H1 (cell line): ENCODE data around the gene COG7.

Experiments used
- CREB1 ChIP-seq: IDR thresholded peaks from 2 replicates; pipeline ENCODE4 v1.6.1; 2012; ENCODE audit warnings: inconsistent platforms
- CTCF ChIP-seq, 3 experiments: IDR thresholded peaks; 1 replicate in 2 of 3; 2 replicates in 1 of 3; pipeline versions ENCODE4 v1.5.1 to v1.6.1; 2011; ENCODE audit warnings: low read length in 3 of 3, mild to moderate bottlenecking in 3 of 3, inconsistent platforms in 2 of 3, low read depth in 1 of 3, moderate library complexity in 1 of 3; ENCODE audit not compliant: insufficient read depth in 1 of 3; ENCODE audit errors: control extremely low read depth in 1 of 3
- KDM5A ChIP-seq: fragments of 200-600 bp; IDR thresholded peaks from 2 replicates; pipeline ENCODE4 v1.7.1; 2012; ENCODE audit warnings: mild to moderate bottlenecking, low read length, inconsistent platforms, mixed read lengths
- POLR2A ChIP-seq, 2 experiments: IDR thresholded peaks; 1 replicate in 1 of 2; 2 replicates in 1 of 2; pipeline ENCODE4 v1.6.1; 2011; ENCODE audit warnings: low read depth in 2 of 2, low read length in 2 of 2, mild to moderate bottlenecking in 2 of 2; ENCODE audit errors: control extremely low read depth in 1 of 2
- RAD21 ChIP-seq, 2 experiments: IDR thresholded peaks in 1 of 2; conservative IDR thresholded peaks in 1 of 2; 2 replicates each; pipeline ENCODE4 v1.6.1; 2011; ENCODE audit warnings: low read depth in 2 of 2, low read length in 2 of 2, improper control_type of control experiment in 1 of 2, inconsistent platforms in 1 of 2, mild to moderate bottlenecking in 1 of 2, moderate library complexity in 1 of 2
- SP2 ChIP-seq: IDR thresholded peaks from 2 replicates; pipeline ENCODE4 v1.6.1; 2012; ENCODE audit warnings: mild to moderate bottlenecking, low read length, inconsistent platforms
- USF2 ChIP-seq: IDR thresholded peaks from 2 replicates; pipeline ENCODE4 v1.6.1; 2011; ENCODE audit warnings: low read length, improper control_type of control experiment
- YY1 ChIP-seq: IDR thresholded peaks from 2 replicates; pipeline ENCODE4 v1.6.1; 2011; ENCODE audit warnings: low read depth, mild to moderate bottlenecking, low read length

GRCh38 chr16:23385441-23385840, 67.5 kb downstream of the COG7 start:
- TF ChIP-seq CTCF (IDR thresholded peaks at IDR 0.05; ENCODE audit: control extremely low read depth in 1 of 3, insufficient read depth in 1 of 3, low read depth in 1 of 3, low read length in 3 of 3) (no peak), KDM5A (no peak), POLR2A (IDR thresholded peaks at IDR 0.05; ENCODE audit: control extremely low read depth in 1 of 2, low read depth in 2 of 2, low read length in 2 of 2) (no peak), SP2 (no peak), USF2 (no peak), YY1 (no peak), RAD21 (IDR thresholded peaks at IDR 0.05 in 1 of 2, conservative IDR thresholded peaks at IDR 0.05 in 1 of 2; ENCODE audit: low read depth in 2 of 2, low read length in 2 of 2) (no peak), CREB1 (no peak)
